GM23338 (cell line): ENCODE results near the gene ADGRD1. TPM values are rescaled to one million over a fixed set of nuclear protein-coding genes. Genes with fewer than 3 reads are reported as not detected.

Experiments
- ATAC-seq: fragments of 200-7000 bp; cut with Tn5 transposase; 3 replicates; pipeline ENCODE4 v1.9.1; 2020
- DNase-seq: peaks from one replicate; pipeline ENCODE4 v3.0.0-alpha.2; 2015; ENCODE audit warnings: low spot score
- H2AFZ ChIP-seq: fragments of 200-600 bp; sonication (generic); 2 replicates; pipeline ENCODE4 v1.8.0; 2016; ENCODE audit warnings: antibody characterized with exemption, mild to moderate bottlenecking, moderate library complexity
- H3F3A ChIP-seq: fragments of 200-600 bp; sonication (generic); replicated peaks from 2 replicates; pipeline ENCODE4 v1.8.0; 2017; ENCODE audit warnings: antibody characterized with exemption, mixed run types, low read depth
- H3K27ac ChIP-seq: fragments of 200-600 bp; sonication (generic); 2 replicates; pipeline ENCODE4 v1.6.1; 2016; ENCODE audit warnings: low read depth
- H3K27me3 ChIP-seq: fragments of 200-600 bp; sonication (generic); 2 replicates; pipeline ENCODE4 v1.8.0; 2016; ENCODE audit warnings: mild to moderate bottlenecking, mixed run types, moderate library complexity; ENCODE audit not compliant: insufficient read depth
- H3K36me3 ChIP-seq: fragments of 200-600 bp; sonication (generic); 2 replicates; pipeline ENCODE4 v1.8.0; 2016; ENCODE audit warnings: mild to moderate bottlenecking; ENCODE audit not compliant: insufficient read depth
- H3K4me1 ChIP-seq: fragments of 200-600 bp; sonication (generic); 2 replicates; pipeline ENCODE4 v1.8.0; 2016; ENCODE audit warnings: mild to moderate bottlenecking, moderate library complexity; ENCODE audit not compliant: insufficient read depth
- H3K4me2 ChIP-seq: fragments of 200-600 bp; sonication (generic); 2 replicates; pipeline ENCODE4 v1.7.1; 2017; ENCODE audit warnings: mixed run types
- H3K4me3 ChIP-seq: fragments of 200-600 bp; sonication (generic); 2 replicates; pipeline ENCODE4 v1.6.1; 2016; ENCODE audit warnings: mixed run types
- H3K79me2 ChIP-seq: fragments of 200-600 bp; sonication (generic); replicated peaks from 2 replicates; pipeline ENCODE4 v1.8.0; 2017; ENCODE audit warnings: mild to moderate bottlenecking; ENCODE audit not compliant: insufficient read depth
- H3K9me2 ChIP-seq: fragments of 200-600 bp; sonication (generic); 2 replicates; pipeline ENCODE4 v1.8.0; 2017; ENCODE audit not compliant: insufficient read depth
- H4K20me1 ChIP-seq: fragments of 200-600 bp; sonication (generic); replicated peaks from 2 replicates; pipeline ENCODE4 v1.8.0; 2017; ENCODE audit warnings: mild to moderate bottlenecking; ENCODE audit not compliant: insufficient read depth
- H3K27ac Mint-ChIP-seq: 2 replicates; pipeline ENCODE4 v1.8.0; 2020; ENCODE audit warnings: inconsistent platforms, mild to moderate bottlenecking, moderate library complexity, mixed read lengths
- H3K27me3 Mint-ChIP-seq: 3 replicates; pipeline ENCODE4 v1.8.0; 2022; ENCODE audit warnings: low read depth, mild to moderate bottlenecking, moderate library complexity, mixed read lengths, inconsistent platforms; ENCODE audit not compliant: insufficient read depth, poor library complexity
- H3K36me3 Mint-ChIP-seq: 3 replicates; pipeline ENCODE4 v1.8.0; 2021; ENCODE audit warnings: low read depth, mild to moderate bottlenecking, inconsistent platforms, moderate library complexity, mixed read lengths
- H3K4me1 Mint-ChIP-seq: 3 replicates; pipeline ENCODE4 v1.8.0; 2020; ENCODE audit warnings: mild to moderate bottlenecking, inconsistent platforms, mixed read lengths
- H3K4me3 Mint-ChIP-seq: 3 replicates; pipeline ENCODE4 v1.8.0; 2021; ENCODE audit warnings: moderate library complexity, mild to moderate bottlenecking, inconsistent platforms, mixed read lengths
- H3K9me3 Mint-ChIP-seq: 3 replicates; pipeline ENCODE4 v1.8.0; 2020; ENCODE audit warnings: moderate library complexity, mild to moderate bottlenecking, inconsistent platforms, mixed read lengths
- CREB1 ChIP-seq: fragments of 250-450 bp; sonication (Bioruptor Pico); IDR thresholded peaks from 2 replicates; pipeline ENCODE4 v1.5.0; 2020; ENCODE audit warnings: low read depth, mild to moderate bottlenecking, moderate library complexity
- CTCF ChIP-seq, 2 experiments: fragments of 200-600 bp in 1 of 2; sonication (generic) in 1 of 2; conservative IDR thresholded peaks; 2 replicates each; pipeline versions ENCODE4 v1.5.1 to v1.6.1; 2016 to 2017; ENCODE audit warnings: antibody characterized with exemption in 2 of 2, low read depth in 2 of 2, mild to moderate bottlenecking in 2 of 2, moderate library complexity in 1 of 2
- ETS1 ChIP-seq: IDR thresholded peaks from 2 replicates; pipeline ENCODE4 v1.6.1; 2016; ENCODE audit warnings: antibody characterized with exemption
- EZH2 ChIP-seq: fragments of 200-600 bp; sonication (generic); IDR thresholded peaks from one replicate; pipeline ENCODE4 v1.8.0; 2017; ENCODE audit warnings: antibody characterized with exemption, mild to moderate bottlenecking, low read depth; ENCODE audit not compliant: unreplicated experiment
- EZH2phosphoT487 ChIP-seq: fragments of 200-600 bp; sonication (generic); IDR thresholded peaks from one replicate; pipeline ENCODE4 v1.8.1; 2018; ENCODE audit warnings: antibody characterized with exemption; ENCODE audit not compliant: unreplicated experiment
- JUNB ChIP-seq: IDR thresholded peaks from one replicate; pipeline ENCODE4 v1.6.1; 2016; ENCODE audit warnings: antibody characterized with exemption; ENCODE audit not compliant: unreplicated experiment
- NANOG ChIP-seq: IDR thresholded peaks from 2 replicates; pipeline ENCODE4 v1.6.1; 2016; ENCODE audit warnings: antibody characterized with exemption, borderline replicate concordance
- POLR2AphosphoS5 ChIP-seq: IDR thresholded peaks from 2 replicates; pipeline ENCODE4 v1.6.1; 2016; ENCODE audit warnings: antibody characterized with exemption, low read depth
- REST ChIP-seq: IDR thresholded peaks from one replicate; pipeline ENCODE4 v1.6.1; 2018; ENCODE audit warnings: antibody characterized with exemption; ENCODE audit not compliant: unreplicated experiment
- STAT1 ChIP-seq: IDR thresholded peaks from one replicate; pipeline ENCODE4 v1.6.1; 2016; ENCODE audit warnings: antibody characterized with exemption; ENCODE audit not compliant: unreplicated experiment
- ZNF114 ChIP-seq: fragments of 250-450 bp; sonication (Bioruptor Pico); IDR thresholded peaks from 2 replicates; pipeline ENCODE4 v1.5.0; 2020; ENCODE audit warnings: mild to moderate bottlenecking, moderate library complexity
- ZNF331 ChIP-seq: fragments of 250-450 bp; sonication (Bioruptor Pico); IDR thresholded peaks from 2 replicates; pipeline ENCODE4 v1.5.0; 2020; ENCODE audit warnings: low read depth, mild to moderate bottlenecking, moderate library complexity
- ZNF462 ChIP-seq: fragments of 250-450 bp; sonication (Bioruptor Pico); IDR thresholded peaks from 2 replicates; pipeline ENCODE4 v1.5.0; 2020; ENCODE audit warnings: mild to moderate bottlenecking, moderate library complexity
- polyA plus RNA-seq: library from polyadenylated mRNA; unstranded; fragments of >200 nt; fragmentation: Nextera tagmentation; extraction: Ambion mirVana; gene quantifications from 2 replicates; pipeline ENCODE4 v1.2.1, GENCODE V29; 2016
- total RNA-seq: library from RNA; depleted of rRNA; stranded (reverse); fragments of >200 nt; shearing (Covaris generic); gene quantifications from 2 replicates; pipeline ENCODE4 v1.2.3, GENCODE V29; 2014

Gene ADGRD1
- total and polyA plus RNA-seq, 2 experiments from 2014 or later, result 1.4 TPM; not detected in 1

GRCh38 chr12:131033886-131034482 is 80.3 kb downstream of the ADGRD1 start:
- H3K36me3 ChIP-seq, result no peaks in the 10 kb centered on the region
- H3K79me2 ChIP-seq, result no peaks in the 10 kb centered on the region
- no peaks in the 10 kb centered on the region for H3K27me3 ChIP-seq
- no peaks in the 10 kb centered on the region for H3F3A ChIP-seq
- no peak overlapping the region for H3K4me3 Mint-ChIP-seq
- no peak for DNase-seq
- peaks cover 21% of the 10 kb centered on the region for H3K9me3 Mint-ChIP-seq
- no peak for TF ChIP-seq ZNF331 (CRISPR knock-in tag)
- no peak for TF ChIP-seq EZH2
- no peak for TF ChIP-seq CREB1 (CRISPR knock-in tag)
- no peak for TF ChIP-seq JUNB
- no peak for TF ChIP-seq EZH2phosphoT487
- no peak for TF ChIP-seq POLR2AphosphoS5
- no peak for TF ChIP-seq ZNF114
- no peak for TF ChIP-seq ETS1
- no peak for TF ChIP-seq ZNF462 (CRISPR knock-in tag)
- TF ChIP-seq STAT1, result no peak
- no peak for TF ChIP-seq REST
- no peak for TF ChIP-seq NANOG
- no peak for TF ChIP-seq CTCF (conservative IDR thresholded peaks at IDR 0.05; ENCODE audit: low read depth in 2 of 2)
- no peaks in the 10 kb centered on the region for H3K4me1 Mint-ChIP-seq
- H3K9me2 ChIP-seq, result no peaks in the 10 kb centered on the region
- no peak overlapping the region for H3K27ac ChIP-seq
- no peak for ATAC-seq
- peaks cover 13% of the 10 kb centered on the region for H3K36me3 Mint-ChIP-seq
- no peak overlapping the region for H3K27ac Mint-ChIP-seq
- H3K4me1 ChIP-seq, result no peaks in the 10 kb centered on the region
- H3K4me3 ChIP-seq, result no peak overlapping the region
- H3K4me2 ChIP-seq, result no peak overlapping the region
- no peaks in the 10 kb centered on the region for H4K20me1 ChIP-seq
- no peak overlapping the region for H2AFZ ChIP-seq
- H3K27me3 Mint-ChIP-seq, result peaks cover 9% of the 10 kb centered on the region
